Mesenchymal stem cell (in vitro differentiated cells and primary cell): Measurements from ENCODE around the gene BIRC6. TPM values are rescaled to one million over a fixed set of nuclear protein-coding genes. Genes with fewer than 3 reads are reported as not detected.

Experiments used
- DNase-seq: peaks from one replicate; pipeline ENCODE4 v3.0.0-alpha.2; 2013
- H2AFZ ChIP-seq: one replicate; pipeline ENCODE4 v1.6.1; 2013; ENCODE audit warnings: low read depth, mild to moderate bottlenecking, control low read depth, inconsistent platforms, low read length, moderate library complexity
- H2AK5ac ChIP-seq: 2 replicates; pipeline ENCODE4 v1.6.1; 2013; ENCODE audit warnings: low read length, moderate library complexity, mild to moderate bottlenecking, inconsistent platforms; ENCODE audit not compliant: severe bottlenecking
- H2BK120ac ChIP-seq: one replicate; pipeline ENCODE4 v1.6.1; 2013; ENCODE audit warnings: low read depth, mild to moderate bottlenecking, inconsistent platforms, low read length, moderate library complexity
- H2BK12ac ChIP-seq, 2 experiments: one replicate each; pipeline ENCODE4 v1.6.1; 2013; ENCODE audit warnings: inconsistent platforms in 2 of 2, low read length in 2 of 2, mild to moderate bottlenecking in 2 of 2, moderate library complexity in 2 of 2, control low read depth in 1 of 2
- H2BK15ac ChIP-seq: one replicate; pipeline ENCODE4 v1.6.1; 2013; ENCODE audit warnings: mild to moderate bottlenecking, low read depth, inconsistent platforms; ENCODE audit not compliant: poor library complexity, severe bottlenecking
- H2BK5ac ChIP-seq: 2 replicates; pipeline ENCODE4 v1.6.1; 2013; ENCODE audit warnings: low read depth, mild to moderate bottlenecking, low read length, control low read depth, inconsistent platforms; ENCODE audit not compliant: poor library complexity, severe bottlenecking
- H3K14ac ChIP-seq, 2 experiments: one replicate each; pipeline ENCODE4 v1.6.1; 2013; ENCODE audit warnings: inconsistent platforms in 2 of 2, low read length in 2 of 2, control low read depth in 1 of 2, mild to moderate bottlenecking in 1 of 2, moderate library complexity in 1 of 2
- H3K18ac ChIP-seq, 2 experiments: one replicate each; pipeline ENCODE4 v1.6.1; 2013; ENCODE audit warnings: inconsistent platforms in 2 of 2, low read length in 2 of 2, control low read depth in 1 of 2, low read depth in 1 of 2, mild to moderate bottlenecking in 1 of 2
- H3K23ac ChIP-seq, 2 experiments: one replicate each; pipeline ENCODE4 v1.6.1; 2013; ENCODE audit warnings: inconsistent platforms in 2 of 2, low read length in 2 of 2, mild to moderate bottlenecking in 2 of 2, moderate library complexity in 2 of 2, control low read depth in 1 of 2
- H3K27ac ChIP-seq: 2 replicates; pipeline ENCODE4 v1.5.1; 2013; ENCODE audit warnings: mild to moderate bottlenecking, moderate library complexity, low read length, control low read depth, inconsistent platforms; ENCODE audit not compliant: poor library complexity, severe bottlenecking
- H3K27me3 ChIP-seq, 2 experiments: 2 replicates each; pipeline versions ENCODE4 v1.6.1 to v1.7.0; 2013; ENCODE audit warnings: low read length in 2 of 2, mild to moderate bottlenecking in 2 of 2, moderate library complexity in 2 of 2, control low read depth in 1 of 2, inconsistent platforms in 1 of 2; ENCODE audit not compliant: control insufficient read depth in 1 of 2, insufficient read depth in 1 of 2
- H3K36me3 ChIP-seq, 2 experiments: 2 replicates each; pipeline versions ENCODE4 v1.6.1 to v1.7.0; 2013; ENCODE audit warnings: low read length in 2 of 2, control low read depth in 1 of 2, inconsistent platforms in 1 of 2, low read depth in 1 of 2, mild to moderate bottlenecking in 1 of 2; ENCODE audit not compliant: insufficient read depth in 2 of 2, control insufficient read depth in 1 of 2
- H3K4ac ChIP-seq, 2 experiments: one replicate each; pipeline ENCODE4 v1.6.1; 2013; ENCODE audit warnings: inconsistent platforms in 2 of 2, low read length in 2 of 2, mild to moderate bottlenecking in 2 of 2, moderate library complexity in 2 of 2, control low read depth in 1 of 2, low read depth in 1 of 2
- H3K4me1 ChIP-seq: 2 replicates; pipeline ENCODE4 v1.6.1; 2013; ENCODE audit warnings: low read depth, low read length, control low read depth; ENCODE audit not compliant: control insufficient read depth, insufficient read depth
- H3K4me2 ChIP-seq: 2 replicates; pipeline ENCODE4 v1.6.1; 2013; ENCODE audit warnings: low read length, mild to moderate bottlenecking, inconsistent platforms; ENCODE audit not compliant: poor library complexity, severe bottlenecking
- H3K4me3 ChIP-seq, 2 experiments: 2 replicates each; pipeline versions ENCODE4 v1.5.1 to v1.7.0; 2013; ENCODE audit warnings: low read length in 2 of 2, mild to moderate bottlenecking in 2 of 2, control low read depth in 1 of 2, low read depth in 1 of 2; ENCODE audit not compliant: insufficient read depth in 1 of 2
- H3K79me1 ChIP-seq: replicated peaks from 2 replicates; pipeline ENCODE4 v1.6.1; 2013; ENCODE audit warnings: mild to moderate bottlenecking, control low read depth, low read length, inconsistent platforms; ENCODE audit not compliant: poor library complexity, severe bottlenecking
- H3K9ac ChIP-seq: 2 replicates; pipeline ENCODE4 v1.7.0; 2013; ENCODE audit warnings: mild to moderate bottlenecking, low read length, moderate library complexity
- H3K9me3 ChIP-seq: 2 replicates; pipeline ENCODE4 v1.7.0; 2013; ENCODE audit warnings: mild to moderate bottlenecking, low read length; ENCODE audit not compliant: control insufficient read depth
- H4K8ac ChIP-seq: one replicate; pipeline ENCODE4 v1.6.1; 2013; ENCODE audit warnings: inconsistent platforms, mild to moderate bottlenecking, low read length, moderate library complexity
- H4K91ac ChIP-seq: one replicate; pipeline ENCODE4 v1.6.1; 2013; ENCODE audit warnings: mild to moderate bottlenecking, low read length, inconsistent platforms
- WGBS: methylation state at CpG from one replicate; pipeline ENCODE4 v1.1.7; 2013; ENCODE audit warnings: mixed read lengths; 5-methylcytosine and 5-hydroxymethylcytosine counted together
- small RNA-seq: library from polyadenylated mRNA; stranded (forward); fragments of <200 nt; extraction: miRNeasy Mini kit (QIAGEN cat#:217004); gene quantifications from one replicate; pipeline ENCODE3, GENCODE V24; 2013; ENCODE audit warnings: low read depth

Gene BIRC6

GRCh38 chr2:32666704-32667103 is 309.9 kb downstream of the BIRC6 start:
- Histone ChIP-seq H2BK5ac (no peak overlapping the region), H2AFZ (no peak overlapping the region), H3K27ac (no peak overlapping the region), H3K9ac (no peak overlapping the region), H2BK120ac (no peak overlapping the region), H3K36me3 (peaks cover 0 to 12% of the 10 kb centered on the region in 2 experiments), H3K79me1 (peaks cover 6% of the 10 kb centered on the region), H4K8ac (no peak overlapping the region), H2BK15ac (no peak overlapping the region), H3K4ac (no peak overlapping the region), H3K9me3 (no peaks in the 10 kb centered on the region), H3K27me3 (no peaks in the 10 kb centered on the region), H3K14ac (no peak overlapping the region), H3K4me3 (no peak overlapping the region), H4K91ac (no peak overlapping the region), H3K18ac (no peak overlapping the region), H3K4me1 (no peaks in the 10 kb centered on the region), H2AK5ac (no peak overlapping the region), H3K4me2 (no peak overlapping the region), H3K23ac (no peak overlapping the region), H2BK12ac (no peak overlapping the region)
- WGBS = no CpG with 5 or more reads among the region's 1 CpG
- no peak for DNase-seq

GRCh38 chr2:32668254-32668653 is 311.4 kb downstream of the BIRC6 start:
- 100% methylated on average over 1 of the region's 1 CpG for WGBS
- Histone ChIP-seq H3K18ac (no peak overlapping the region), H3K4me2 (no peak overlapping the region), H3K14ac (no peak overlapping the region), H2BK120ac (no peak overlapping the region), H2AFZ (no peak overlapping the region), H4K8ac (no peak overlapping the region), H3K4me3 (no peak overlapping the region), H3K9me3 (no peaks in the 10 kb centered on the region), H2AK5ac (no peak overlapping the region), H3K4ac (no peak overlapping the region), H3K36me3 (peaks cover 0 to 15% of the 10 kb centered on the region in 2 experiments), H3K4me1 (no peaks in the 10 kb centered on the region), H3K27ac (no peak overlapping the region), H3K9ac (no peak overlapping the region), H2BK12ac (no peak overlapping the region), H4K91ac (no peak overlapping the region), H3K79me1 (peaks cover 3% of the 10 kb centered on the region), H3K27me3 (no peaks in the 10 kb centered on the region), H2BK5ac (no peak overlapping the region), H2BK15ac (no peak overlapping the region), H3K23ac (no peak overlapping the region)
- DNase-seq = no peak

Small RNA genes lying within 50 kb of the gene (small RNA-seq; reads per million reads assigned to genes)
- gene MIR4765 (not detected), gene MIR558 (not detected)
